Activated naive CD4-positive, alpha-beta T cell treated with anti-CD3 and anti-CD28 coated beads, Interleukin-2, amount 50 U/mL, for 16 hours (primary cell): ENCODE data around the gene PNMA1.

Experiments used
- DNase-seq: peaks from one replicate; pipeline ENCODE4 v3.0.0-alpha.2; 2020

The PNMA1 gene

DNA sequence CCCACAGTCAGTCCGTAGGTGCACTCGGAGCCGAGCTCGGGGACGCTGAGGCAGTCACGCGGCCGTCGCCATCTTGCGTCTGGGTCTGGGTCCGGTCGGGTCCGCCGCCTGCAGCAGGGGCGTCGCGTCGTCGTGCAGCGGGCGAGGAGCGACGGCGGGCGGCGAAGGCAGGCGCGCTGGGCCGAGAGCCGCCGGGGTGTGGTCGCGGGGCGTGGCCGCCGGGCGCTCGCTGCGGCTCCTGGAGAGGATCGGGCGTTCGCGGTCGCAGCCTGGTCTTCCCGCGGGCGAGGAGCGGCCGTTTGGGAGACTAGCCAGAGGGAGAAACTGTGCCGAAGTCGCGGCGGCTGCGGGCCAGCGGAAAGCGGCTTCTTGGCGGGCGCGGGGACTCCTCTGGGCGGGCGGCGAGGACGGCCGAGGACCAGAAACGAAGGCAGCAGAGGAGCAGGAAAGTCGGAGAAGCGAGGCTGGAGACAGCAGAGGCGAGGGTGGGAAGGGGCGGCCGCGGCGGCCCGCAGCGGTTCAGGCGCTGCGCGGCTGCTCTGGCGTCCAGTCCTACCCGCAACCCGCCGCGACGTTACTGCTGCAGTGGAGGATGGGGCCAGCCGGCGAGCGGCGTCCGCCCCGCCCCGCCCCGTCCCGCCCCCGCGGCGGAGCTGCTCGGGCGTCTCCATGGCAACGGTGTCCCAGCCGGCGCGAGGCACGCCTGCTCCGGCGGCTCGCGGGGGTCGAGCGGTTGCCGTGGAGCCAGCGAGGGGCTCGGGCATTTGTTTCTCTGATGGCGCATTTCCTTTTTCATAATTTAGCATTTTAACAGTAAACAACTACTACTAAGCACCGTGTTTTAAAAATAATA, at the start of gene PNMA1:
TSS of gene PNMA1 (minus strand) at position 582 of the 853 bp plus-strand sequence. CDS start 745 bp downstream, outside the sequence.
- peak; percentile 85 for DNase-seq

DNA sequence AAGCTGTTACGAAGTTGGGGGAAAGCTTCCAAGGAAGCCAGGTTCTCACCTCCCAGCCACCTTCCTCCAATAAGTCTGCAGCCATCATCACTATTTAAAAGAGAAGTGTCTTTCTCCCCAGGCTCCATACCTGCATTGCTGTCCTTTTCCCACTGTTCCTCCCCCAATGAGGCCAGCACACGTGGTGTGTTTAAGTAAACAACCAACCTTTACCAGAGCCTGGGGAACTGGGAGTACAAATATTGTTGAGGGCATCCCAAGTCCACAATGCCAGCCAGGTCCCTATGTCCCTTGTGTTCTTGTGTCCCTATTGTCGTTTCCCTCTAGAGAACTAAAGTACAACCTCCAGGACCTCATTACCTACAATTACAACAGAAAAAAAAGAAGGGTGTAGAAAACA, 49.2 kb upstream of the PNMA1 start:
- DNase-seq, result no peak

DNA sequence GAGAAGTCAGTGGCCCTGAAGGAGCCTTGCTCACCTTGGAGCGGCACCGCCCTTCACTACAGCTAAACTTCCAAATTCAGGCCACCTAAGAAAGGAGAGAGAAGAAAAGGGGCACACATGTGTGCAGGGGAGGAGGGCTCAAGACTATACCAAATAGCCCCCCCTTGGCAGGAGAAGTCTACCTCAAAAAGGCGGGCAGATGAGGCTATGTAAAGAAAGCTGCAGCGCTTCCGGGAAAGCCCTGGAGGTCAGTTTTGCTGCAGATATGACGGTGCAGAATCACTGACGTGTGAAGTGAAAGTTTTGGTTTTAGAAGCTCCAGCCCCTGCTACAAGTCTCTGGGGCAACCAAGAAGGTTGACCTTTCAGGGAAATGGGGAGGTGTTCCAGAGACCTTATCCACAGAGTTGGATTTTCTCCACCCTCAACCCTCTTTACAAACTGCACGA, 48.2 kb upstream of the PNMA1 start:
- no peak for DNase-seq

GRCh38 chr14:73761618-73762355, 47.6 kb upstream of the PNMA1 start:
- no peak for DNase-seq

- DNase-seq, result no peak
Observed at GRCh38 chr14:73760598-73761586, 46.7 kb upstream of the PNMA1 start.

- peak; percentile 97 for DNase-seq
Observed at GRCh38 chr14:73759714-73760597, 45.8 kb upstream of the PNMA1 start.

- DNase-seq, result peak; percentile 63
Observed at GRCh38 chr14:73759183-73759713, 45.1 kb upstream of the PNMA1 start.

DNA sequence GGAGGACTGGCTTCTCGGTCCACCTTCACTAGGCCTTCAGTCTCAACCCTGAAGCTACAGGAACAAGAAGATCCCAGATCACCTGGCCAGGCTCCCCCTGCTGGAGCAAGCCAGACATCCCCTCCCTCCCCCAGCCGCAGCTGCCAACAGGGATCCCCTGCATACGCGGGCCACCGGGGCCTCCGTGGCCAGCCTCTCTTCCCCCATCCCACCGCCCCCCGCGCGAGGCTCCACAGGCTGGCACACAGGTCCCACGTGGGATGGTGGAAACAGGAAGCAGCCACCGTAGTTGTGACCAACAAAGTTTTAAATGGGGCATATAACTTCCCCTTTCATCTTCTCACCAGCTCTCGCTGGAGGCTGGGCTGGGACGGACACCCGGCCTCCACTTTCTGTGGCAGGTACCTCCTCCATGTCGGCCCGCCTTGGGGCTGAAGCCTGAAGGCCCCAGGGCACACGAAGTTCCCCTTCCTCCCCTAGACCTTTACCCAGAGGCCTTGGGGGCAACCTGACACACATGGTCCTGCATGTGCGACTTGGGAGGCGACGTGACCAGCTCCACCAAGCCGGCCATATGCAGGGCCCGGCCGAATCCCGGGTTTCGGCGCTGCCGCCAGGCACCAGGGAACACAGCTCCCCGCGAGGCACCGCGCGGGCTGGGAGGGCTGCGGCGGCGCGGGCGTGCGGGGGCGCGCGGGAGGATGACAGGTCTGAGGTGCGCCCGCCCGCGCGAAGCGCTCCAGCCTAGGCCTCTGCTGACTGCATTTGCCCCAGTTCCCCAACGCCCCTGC, 44.4 kb upstream of the PNMA1 start:
- DNase-seq, result peak; percentile 75

GRCh38 chr14:73757876-73758391, 43.8 kb upstream of the PNMA1 start:
- no peak for DNase-seq

DNA sequence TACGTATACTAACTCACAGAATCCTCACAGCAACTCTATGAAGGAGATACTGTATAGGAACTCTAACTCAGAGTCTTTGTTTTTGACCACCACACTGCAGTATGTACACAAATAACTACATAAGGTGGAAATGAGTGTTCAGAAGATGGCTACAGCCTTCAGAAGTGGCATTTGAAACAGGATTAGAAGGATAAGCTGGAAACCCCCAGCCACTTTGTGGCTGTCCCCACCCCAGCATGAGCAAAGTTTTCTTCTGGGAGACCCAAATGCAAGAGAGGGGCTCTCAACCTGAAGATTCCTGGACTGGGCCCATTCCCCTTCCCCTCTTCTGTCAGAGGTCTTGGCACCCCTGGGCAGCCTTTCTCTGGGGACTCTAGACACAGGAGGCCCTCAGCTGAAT, 43.2 kb upstream of the PNMA1 start:
- no peak for DNase-seq

DNA sequence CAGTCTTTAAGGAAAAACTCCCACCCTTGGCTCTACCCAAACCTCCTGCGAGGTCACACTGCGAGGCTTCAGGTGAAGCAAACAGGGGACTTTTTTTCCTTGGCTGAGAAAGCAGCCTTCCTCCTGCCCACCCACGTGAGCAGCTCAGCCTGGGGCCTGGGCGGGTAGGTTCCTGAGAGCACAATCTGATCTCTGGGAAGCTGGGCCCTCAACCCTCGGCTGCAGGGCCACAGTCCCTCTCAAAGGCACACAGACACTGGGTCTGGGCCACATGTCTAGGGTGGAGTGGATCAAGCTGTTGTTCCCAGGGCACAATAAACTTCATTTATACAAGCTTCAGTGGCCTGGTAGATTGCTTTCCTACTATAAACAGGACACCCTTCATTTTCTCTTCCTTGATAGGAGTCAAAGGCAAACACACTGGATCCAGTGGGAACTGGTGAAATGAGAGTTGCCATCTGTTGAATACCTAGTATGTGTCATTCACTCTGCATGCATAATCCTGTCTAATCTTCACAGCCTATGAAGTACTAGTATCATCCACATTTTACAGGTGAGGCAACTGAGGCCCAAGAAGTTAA, 41.3 kb upstream of the PNMA1 start:
- no peak for DNase-seq

GRCh38 chr14:73754911-73755360, 40.8 kb upstream of the PNMA1 start:
- no peak for DNase-seq

- DNase-seq, result peak; percentile 55
Observed at GRCh38 chr14:73753887-73754795, 40.0 kb upstream of the PNMA1 start.

- DNase-seq, result no peak
Observed at GRCh38 chr14:73753124-73753886, 39.1 kb upstream of the PNMA1 start.

DNA sequence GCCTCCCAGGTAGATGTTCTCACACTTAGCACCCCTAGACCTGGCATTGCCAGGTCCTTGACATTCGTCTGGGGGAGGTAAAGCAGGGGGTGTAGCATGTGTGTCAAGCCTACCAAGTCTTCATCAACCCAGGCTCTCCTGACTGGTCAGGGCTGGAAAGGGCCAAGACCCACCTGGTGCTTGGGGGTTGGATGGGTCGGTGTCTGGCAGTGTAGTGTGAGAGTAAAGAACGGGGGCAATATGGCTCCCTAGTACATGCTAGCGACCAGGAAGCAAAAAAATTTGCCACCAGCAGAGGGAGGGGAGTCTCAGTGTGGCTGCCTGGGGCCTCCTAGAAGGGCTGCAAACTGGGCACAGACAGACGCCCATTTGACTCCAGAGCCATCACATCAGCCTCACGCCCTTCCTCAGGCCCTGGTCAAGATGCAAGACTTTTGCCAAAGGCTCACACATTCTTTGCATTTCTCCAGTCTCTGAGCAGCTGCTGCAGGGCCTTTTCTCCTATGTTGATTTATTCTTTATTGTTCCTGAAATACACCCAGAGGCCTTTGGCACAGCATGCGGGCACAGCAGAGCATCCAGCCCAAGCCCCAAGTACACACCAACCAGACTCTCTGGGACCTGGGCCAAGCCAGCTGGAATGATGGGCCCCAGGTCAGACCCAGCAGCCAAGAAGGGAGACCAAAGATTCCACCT, 38.3 kb upstream of the PNMA1 start:
- peak; percentile 42 for DNase-seq

- no peak for DNase-seq
Observed at GRCh38 chr14:73751157-73751691, 37.0 kb upstream of the PNMA1 start.

- DNase-seq, result no peak
Observed at GRCh38 chr14:73750531-73750901, 36.3 kb upstream of the PNMA1 start.
